Measurements from ENCODE around the gene FGD2.

FGD2 gene

DNA sequence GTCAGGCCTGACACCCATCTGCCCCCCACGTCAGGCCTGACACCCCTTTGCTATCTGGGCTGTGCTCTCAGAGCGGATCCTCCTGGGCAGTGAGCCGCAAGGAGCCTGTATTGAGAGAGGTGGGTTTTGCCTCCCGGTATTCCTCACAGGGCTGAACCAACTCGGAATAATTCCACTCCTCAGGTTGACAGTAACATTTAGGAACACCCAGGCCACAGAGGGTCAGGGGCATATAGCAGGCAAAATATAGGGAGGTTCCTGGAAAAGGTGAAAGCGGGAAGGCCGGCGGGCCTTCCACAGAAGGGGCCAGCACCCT lies 6.8 kb upstream of the FGD2 start:
- DNase-seq: no peak

DNA sequence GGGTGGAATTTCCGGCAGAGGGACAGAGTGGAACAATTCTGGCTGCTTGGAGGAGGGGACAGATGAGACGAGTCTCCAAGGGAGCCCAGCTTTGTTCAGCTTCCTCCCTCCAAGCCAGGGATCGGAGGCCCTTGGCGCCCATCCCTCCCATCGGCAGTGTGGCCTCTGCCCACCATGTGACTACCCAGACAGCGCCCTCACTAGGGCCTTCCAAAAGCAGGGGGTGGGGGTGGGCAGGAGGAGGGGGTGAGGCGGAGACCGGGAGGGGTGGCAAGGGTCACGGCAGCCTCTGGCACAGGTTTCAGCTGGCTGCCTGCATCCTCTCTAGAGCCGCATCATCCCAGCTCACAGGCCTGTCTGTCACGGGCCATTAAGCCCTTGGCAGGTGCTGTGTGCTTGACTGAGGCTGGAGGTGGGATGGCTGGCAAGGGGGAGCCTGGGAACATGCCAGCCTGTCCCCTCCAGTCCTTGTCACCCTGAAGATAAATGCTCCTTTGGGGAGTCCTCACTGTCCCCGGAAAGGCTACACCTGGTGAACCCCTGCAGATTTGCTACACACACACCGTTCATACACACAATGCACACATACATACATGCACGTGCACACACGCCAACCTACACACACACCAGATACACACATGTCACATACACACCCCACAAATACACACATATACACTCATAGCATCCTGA lies 6.2 kb upstream of the FGD2 start:
- no peak for DNase-seq

DNA sequence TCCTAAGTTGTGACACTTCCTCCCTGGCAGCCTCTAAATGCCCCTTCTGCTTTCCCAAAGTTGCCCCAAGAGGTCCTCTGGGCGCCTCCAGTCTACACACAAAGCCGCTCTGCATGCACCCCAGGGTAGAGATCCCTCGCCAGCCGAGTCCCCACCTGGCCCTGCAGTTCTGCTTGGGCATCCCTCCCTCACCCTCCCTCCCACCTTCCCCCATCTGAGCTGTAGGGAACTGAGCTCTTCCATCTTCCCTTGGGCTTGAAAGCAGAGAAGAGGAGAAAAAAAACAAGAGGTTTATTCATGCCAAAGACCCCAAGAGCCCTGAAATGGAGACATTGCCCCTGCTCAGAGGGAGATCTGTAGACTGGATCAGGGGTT lies 5.7 kb upstream of the FGD2 start:
- no peak for DNase-seq

DNA sequence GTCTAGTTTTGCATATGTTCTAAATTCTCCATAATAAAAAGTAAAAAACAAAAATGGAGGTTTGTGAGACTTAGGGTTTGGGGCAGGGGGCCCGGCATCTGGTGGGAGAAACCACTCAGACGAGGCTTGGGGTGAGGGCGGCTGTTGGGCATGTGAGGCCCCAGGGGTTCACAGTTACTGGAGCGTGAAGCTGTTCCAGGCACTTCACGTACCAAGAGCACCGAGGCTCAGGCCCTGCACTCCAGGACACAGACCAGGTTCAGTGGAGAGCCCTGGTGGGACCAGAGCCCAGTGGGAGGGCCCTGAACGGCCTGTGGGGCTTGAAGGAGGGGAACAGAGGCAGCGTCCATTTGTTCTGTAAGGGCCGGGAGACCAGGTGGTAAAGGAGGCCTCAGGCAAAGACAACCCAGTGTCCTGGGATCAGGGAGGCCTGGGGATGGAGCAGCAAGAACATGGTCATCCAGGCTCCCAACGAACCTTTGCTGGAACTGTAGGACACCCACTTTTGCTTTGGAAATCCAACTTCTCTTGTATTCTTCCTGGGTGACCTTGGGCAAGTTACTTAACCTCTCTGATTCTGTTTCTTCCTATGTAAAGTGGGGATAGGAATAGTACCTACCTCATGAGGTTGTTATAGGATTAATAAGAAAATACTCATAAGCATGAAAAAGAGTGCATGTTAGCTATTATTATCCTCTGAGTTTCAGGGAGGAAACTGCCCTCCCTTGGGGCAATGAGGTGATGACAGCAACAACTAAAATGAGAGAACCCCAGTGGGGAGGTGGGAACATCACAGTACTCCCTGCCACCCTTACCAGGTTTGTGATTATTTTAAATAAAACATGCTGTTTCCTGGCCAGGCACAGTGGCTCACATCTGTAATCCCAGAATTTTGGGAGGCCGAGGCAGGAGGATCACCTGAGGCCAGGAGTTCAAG lies 1.1 kb upstream of the FGD2 start:
- no peak for DNase-seq

DNA sequence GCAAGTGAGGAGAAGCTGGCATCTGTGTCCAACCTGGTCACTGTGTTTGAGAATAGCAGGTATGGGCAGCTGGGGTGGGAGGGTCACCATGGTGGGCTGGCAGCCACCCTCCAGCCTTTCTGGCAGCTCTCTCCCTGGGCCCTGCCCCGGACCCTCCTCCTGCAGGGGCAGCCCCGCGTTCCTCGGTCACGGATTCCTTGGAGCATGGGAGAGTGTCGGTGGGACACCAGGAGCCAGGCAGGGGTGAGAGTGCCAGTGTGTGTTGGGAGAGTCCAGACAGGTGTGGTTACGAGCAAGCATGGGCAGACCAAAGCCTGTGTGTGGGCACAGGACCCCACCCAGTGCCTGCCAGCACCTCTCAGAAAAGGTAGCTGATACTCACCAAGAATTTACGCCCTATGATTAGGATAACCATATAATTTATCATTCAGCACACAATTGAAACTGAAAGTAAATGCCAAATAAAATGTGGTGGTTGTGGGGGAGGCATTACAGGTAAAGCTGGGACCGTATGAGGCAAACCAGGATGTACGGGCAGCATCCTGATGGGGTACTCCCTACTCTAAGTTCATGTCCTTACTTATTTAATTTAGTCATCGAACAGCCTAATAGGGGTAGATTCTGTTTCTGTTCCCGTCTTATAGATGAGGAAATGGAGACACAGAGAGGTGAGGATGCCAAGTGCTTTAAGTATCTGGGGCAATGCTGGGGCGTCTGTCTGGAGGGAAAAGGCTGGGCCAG lies 542 bp downstream of the FGD2 start:
- DNase-seq: no peak

DNA sequence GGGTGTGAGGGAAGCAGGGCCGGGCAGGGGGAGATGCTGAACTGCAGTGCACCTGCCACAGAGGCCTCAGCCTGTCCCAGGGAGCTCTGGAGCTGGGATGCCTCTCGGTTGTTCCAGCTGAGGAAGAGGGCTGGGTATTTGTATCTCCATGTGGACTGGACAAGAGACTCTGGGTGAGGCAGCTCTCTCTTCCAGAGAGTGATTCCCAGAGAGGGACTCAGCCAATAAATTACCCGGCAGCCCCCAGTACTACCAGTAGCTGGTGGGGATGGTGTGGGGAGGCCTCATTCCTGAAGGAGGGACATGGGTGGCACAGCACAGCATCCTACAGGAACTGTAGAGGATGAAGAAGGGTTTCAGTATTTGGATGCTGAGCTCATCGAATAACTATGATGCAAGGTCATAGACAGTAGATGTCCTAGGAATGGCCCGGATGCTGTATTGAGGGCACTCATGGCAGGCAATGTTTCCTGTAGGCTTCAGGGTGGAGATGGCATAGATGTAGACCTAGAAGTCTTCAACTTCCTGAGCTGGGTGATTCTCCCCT lies 1.4 kb downstream of the FGD2 start:
- no peak for DNase-seq

DNA sequence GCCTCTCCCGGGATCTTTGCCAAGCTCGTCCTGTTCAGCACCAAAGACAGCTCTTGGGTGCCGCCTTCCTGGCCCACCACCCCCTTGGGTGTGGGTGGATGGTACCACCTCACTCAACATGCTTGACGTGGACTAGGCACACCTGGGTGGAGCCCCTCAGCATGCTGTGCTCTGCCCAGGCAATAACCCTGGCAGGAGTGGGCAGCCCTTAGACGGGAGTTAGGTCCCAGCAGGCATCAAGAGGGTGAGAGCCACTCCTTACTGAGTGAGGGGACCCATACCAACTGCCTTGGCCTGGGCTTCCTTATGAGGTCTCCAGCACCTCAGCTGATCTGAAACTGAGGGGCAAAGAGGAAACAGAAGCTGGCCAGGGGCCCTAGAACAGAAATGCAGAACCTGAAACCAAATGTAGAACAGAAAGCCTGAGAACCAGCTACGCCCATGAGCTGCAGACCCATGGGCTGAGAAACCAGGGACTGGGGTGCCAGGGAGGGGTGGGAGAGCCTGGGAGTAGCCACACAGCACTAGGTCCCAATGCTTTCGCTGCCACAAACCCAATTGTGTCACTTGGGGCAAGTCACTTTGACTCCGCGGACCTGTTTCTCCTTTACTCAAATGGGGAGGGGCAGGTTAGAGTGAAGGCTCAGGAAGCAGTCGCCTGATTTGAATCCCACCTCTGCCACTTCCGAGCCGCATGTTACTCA lies 2.0 kb downstream of the FGD2 start:
- no peak for DNase-seq

DNA sequence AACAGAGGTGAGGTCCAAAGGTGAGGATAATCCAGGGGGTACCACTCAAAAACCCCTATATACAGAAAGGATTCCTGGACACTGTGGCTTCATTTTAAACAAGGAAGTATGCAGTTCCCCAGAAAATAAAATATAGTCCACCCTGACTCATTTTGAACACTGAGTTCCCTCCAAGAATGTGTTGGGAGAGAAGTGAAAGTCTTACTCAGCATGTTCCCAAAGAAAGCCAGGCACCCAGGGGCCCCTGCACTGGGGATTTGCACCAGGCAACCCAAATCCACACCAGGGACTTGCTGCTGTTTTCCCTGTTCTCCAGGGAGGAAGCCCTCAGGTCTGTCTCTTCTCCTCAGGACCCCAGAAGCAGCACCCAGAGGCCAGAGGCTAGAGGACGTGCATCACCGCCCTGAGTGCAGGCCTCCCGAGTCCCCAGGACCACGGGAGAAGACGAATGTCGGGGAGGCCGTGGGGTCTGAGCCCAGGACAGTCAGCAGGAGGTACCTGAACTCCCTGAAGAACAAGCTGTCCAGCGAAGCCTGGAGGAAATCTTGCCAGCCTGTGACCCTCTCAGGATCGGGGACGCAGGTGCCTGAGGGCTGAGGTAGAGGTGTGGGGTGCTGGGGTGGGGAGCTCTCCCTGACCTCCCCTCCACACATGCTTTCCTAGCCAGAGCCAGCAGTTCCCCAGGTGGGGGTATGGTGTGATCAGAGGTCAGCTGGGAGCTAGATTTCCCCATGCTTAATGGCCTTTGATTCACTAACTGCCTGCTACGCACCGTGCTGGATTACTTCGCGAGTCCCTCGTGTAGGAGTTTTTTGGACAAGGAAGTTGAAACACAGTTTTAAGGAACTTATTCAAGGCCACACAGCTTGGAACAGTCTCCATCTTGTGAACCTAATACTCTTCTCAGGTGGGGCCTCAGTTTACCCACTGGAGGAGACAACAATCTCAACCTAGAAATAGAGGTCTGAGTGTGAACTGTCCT lies 3.3 kb downstream of the FGD2 start:
- DNase-seq: no peak

DNA sequence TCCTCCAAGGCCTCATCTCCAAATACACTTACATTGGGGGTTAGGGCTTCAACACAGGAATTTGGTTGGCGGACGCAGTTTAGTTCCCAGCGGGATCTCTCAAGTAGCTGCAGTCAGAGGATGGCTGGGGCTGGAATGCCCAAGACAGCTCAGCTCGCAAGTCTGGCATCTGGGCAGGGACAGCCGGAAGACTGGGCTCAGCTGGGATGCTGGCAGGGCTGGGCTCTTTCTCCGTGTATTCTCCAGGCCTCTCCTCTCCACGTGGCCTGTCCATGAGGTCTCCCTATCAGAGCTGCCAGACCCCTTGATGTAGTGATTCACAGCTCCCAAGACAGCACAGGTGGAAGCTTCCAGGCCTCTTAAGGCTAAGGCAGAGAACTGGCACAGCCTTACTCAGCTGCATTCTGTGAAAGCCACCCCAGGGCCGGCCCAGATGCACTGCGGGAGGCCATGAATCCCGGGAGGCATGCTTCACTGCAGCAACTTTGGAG lies 5.0 kb downstream of the FGD2 start:
- no peak for DNase-seq

DNA sequence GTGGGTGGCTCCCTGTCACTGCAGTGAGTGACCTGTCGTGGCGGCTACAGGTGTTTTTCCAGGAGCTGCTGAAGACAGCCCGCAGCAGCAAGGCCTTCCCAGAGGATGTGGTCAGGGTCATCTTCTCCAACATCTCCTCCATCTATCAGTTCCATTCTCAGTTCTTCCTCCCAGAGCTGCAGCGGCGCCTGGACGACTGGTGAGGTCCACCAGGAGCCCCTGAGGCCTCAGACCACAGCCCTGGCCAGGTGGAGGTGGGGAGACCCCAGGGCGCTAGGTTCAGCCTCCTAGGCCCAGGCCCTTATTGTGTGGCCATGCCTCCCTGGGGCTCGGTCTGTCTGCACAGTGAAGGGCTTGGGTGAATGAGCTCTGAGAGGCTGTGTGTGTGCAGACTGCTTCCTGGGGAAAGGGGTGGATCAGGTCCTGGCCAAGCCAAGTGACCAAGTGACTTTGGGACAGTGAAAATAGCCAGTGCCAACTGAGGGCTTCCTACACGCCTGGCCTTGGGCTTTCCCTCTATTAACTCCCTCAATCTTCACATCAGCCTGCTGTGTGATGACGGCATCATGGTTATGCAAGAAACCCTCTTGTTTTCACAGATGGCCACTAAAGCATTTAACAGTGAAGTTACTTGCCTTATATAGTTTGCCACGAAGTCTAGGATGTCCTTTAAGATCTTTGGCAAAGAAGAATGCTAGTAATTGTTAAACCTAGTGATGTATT lies 6.4 kb downstream of the FGD2 start:
- no peak for DNase-seq

DNA sequence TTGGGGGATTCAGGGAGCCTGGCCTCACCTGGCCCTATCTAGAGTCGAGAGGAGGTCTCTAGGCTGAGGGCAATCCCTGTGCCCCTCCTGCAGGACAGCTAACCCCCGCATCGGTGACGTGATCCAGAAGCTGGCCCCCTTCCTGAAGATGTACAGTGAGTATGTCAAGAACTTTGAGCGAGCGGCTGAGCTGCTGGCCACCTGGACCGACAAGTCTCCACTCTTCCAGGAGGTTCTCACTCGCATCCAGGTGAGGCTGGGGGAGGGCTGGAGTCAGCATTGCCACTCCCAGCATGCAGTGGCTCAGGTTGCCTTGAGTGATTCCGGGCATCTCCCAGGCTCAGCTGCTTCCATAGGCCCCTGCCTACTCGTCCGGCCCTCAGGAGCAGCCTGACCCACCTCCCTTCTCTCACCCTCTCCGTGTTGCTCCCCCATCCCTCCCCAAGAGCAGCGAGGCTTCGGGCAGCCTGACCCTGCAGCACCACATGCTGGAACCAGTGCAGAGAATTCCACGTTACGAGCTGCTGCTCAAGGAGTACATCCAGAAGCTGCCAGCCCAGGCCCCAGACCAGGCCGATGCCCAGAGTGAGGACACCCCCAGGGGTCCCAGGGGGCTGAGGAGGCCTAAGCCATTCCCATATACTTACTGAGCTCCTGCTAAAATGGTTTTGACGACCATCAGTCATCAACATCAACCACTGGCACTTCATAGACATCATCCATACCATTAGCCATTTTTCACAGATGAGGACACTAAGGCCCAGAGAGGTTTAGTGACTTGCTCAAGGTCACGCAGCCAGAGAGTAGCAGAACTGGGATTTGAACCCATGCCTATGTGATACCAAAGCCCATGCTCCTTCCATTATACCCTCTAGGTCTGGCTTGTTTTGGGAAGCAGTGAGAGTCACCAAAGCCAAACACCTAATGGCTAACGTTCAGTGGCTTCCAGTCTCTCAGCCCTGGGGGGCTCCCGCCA lies 8.3 kb downstream of the FGD2 start:
- no peak for DNase-seq

DNA sequence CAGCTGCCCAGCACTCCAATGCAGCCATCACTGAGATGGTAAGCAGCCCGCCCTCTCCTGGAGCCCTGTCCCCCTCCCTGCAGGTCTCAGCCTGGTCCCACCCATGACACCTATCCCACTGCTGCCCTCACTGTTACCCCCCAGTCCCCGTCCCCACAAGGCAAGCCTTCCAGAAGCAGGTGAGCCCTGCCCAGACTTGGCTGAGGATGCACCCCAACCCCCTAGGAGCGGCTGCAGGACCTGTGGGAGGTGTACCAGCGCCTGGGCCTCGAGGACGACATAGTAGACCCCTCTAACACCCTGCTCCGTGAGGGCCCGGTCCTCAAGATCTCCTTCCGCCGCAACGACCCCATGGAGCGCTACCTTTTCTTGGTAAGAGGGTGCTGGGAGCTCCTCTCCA lies 9.2 kb downstream of the FGD2 start:
- no peak for DNase-seq

DNA sequence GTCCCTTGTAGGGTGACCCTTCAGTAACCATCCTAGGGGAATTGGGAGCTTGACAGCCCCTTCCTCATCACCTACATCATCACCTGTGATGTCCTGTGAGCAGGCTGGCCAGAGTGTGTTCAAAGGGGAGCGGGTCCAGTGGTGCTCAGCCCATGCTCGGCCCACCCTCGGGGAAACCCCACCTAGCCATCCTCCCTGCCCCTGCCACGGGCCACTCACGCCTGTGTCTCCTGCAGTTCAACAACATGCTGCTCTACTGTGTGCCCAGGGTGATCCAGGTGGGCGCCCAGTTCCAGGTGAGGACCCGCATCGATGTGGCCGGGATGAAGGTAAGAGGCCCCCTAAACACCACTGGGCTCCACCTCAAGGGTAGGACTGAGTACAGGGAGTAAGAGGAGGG lies 10.1 kb downstream of the FGD2 start:
- no peak for DNase-seq

DNA sequence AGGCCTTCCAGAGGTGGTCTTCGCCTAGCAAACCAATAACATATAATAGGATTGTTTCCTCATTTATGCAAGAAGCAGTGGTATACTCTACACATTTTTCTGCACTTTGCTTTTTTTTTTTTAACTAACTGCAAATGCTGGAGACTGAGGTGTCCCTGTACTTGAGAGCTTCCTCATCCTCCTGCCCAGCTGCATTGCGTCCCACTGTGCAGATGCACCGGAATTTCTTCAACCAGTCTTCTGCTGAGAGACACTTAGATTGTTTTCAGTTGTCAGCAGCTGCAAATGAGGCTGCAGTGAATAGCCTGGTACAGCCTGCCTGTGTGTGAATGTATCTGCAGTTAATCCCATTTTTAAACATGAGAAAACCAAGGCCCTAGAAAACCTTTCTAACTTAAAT lies 11.5 kb downstream of the FGD2 start:
- DNase-seq: no peak

DNA sequence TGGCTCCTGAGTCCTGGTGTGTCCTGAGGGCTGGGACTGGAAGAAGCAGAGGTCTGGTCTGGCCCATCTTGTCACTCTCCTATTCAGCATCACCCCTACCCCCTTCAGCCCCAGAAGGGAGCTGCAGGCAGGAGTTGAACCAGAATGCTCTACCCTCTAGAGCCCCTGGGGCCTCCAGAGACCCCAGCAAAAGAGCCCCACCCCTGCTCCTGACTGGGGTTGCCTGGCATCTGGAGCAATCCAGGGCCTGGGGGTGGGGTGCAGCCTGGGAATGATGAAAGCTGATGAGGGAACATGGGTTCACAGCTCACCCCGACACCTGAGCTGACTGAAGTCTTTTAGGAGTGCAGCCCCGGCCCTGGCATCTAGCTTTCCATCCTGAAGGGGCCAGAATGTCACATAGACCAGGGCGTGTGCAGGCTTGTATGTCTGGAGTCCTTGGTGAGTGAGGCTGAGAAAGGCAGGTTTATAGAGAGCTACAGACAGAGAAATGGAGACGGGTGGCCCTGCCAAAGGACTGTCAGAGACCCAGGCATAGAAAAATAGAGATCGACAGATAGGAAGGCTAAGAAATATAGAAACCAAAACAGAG lies 12.2 kb downstream of the FGD2 start:
- DNase-seq: no peak

DNA sequence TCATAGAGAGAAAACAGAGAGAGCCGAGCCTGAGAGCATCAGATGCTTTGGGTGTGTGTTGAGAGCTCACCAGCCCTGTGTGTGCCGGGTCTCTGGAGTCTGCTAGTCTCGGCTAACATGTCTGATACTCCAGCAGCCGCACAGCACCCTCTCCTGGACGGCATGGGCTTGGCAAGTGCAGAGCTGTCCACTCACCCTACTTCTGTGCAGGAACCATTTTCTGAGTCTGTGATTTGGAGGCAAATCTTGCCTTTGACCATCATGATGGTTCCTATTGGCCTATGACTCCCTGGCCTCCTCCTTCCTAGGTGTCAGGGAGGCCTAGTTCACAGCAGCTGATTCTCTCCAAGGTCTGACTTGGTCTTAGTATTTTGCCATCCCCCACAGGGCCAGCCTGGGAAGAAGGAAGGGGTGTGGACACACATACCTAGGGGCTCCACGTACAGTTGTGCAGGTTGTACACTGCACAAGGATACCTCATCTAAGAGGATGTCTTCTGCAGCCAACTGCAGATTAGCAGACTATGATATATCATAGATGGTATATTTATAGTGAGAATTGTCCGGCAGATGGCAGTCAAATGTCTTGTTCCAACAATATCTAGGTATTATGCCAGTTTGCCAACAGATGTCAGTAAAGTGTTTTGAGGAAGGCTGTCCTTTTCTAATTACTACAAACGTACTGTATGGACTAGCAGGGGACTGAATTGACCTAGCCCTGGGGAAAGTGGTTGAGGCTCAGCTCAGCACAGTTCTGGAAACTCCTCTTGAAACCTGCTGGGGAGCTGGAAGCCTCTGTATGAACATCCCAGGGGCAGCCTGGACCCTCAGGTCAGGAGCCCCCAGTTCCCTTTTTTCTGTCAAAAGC lies 13.0 kb downstream of the FGD2 start:
- DNase-seq: peak; percentile 44 to 82 (median 72)

DNA sequence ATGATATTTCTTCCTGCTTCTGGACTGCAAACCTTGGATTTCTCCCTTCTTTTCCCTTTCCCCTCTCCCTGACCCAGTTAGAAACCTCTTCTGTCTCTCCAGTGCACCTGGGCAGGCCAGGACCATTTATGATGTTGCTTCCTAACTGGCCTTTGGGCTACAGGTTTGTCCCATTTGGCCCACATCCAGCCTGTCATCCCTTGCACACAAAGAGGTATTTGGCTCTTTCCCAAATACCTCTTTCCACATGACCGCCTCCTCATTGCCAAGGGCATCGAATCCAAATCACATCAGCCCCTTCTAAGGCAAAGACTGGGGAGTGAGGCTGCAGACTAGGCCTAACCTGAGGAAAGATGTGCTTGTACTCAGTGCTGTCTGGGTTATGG lies 13.6 kb downstream of the FGD2 start:
- no peak for DNase-seq

DNA sequence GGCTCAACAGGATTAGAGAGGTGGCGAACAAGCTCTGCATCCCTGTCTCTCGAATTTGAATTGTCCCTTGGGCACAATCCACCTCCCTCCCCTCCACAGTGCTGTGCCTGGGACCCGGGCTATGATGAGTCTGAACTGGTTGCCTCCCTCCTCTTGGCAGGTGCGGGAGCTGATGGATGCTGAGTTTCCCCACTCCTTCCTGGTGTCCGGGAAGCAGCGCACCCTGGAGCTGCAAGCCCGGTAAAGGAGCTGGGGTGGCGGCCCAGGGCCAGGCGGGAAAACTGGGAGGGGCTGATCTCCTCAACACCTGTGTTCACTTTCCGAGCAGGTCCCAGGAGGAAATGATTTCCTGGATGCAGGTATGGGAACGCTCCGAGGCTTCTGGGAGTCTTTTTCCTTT lies 14.9 kb downstream of the FGD2 start:
- no peak for DNase-seq

Data from activated naive CD4-positive, alpha-beta T cell (primary cell).